Cardiac muscle cell (in vitro differentiated cells and primary cell): ENCODE data around the gene TP63. TPM values are rescaled to one million over a fixed set of nuclear protein-coding genes. Genes with fewer than 3 reads are reported as not detected.

Source experiments
- DNase-seq, 2 donors: peaks; one replicate each; pipeline versions ENCODE4 v3.0.0 to v3.0.0-alpha.2; 2010 to 2017; ENCODE audit warnings: low read depth in 1 of 2, low spot score in 1 of 2
- H3K27ac ChIP-seq: fragments of 200-600 bp; sonication (generic); 2 replicates; pipeline ENCODE4 v1.5.1; 2016
- H3K27me3 ChIP-seq: fragments of 200-600 bp; sonication (generic); 2 replicates; pipeline ENCODE4 v1.6.0; 2016; ENCODE audit warnings: control low read depth
- H3K36me3 ChIP-seq: fragments of 200-600 bp; sonication (generic); 2 replicates; pipeline ENCODE4 v1.5.1; 2016; ENCODE audit warnings: control low read depth
- H3K4me1 ChIP-seq: fragments of 200-600 bp; sonication (generic); 2 replicates; pipeline ENCODE4 v1.8.1; 2017; ENCODE audit warnings: low read depth, mild to moderate bottlenecking, mixed run types
- H3K4me3 ChIP-seq: fragments of 200-600 bp; sonication (generic); 2 replicates; pipeline ENCODE4 v1.5.1; 2016; ENCODE audit warnings: mild to moderate bottlenecking
- H3K9me3 ChIP-seq: fragments of 200-600 bp; sonication (generic); 2 replicates; pipeline ENCODE4 v1.5.1; 2017; ENCODE audit warnings: low read depth, mild to moderate bottlenecking, control low read depth
- polyA plus RNA-seq: library from polyadenylated mRNA; unstranded; fragments of >200 nt; fragmentation: Nextera tagmentation; extraction: Ambion mirVana; gene quantifications from 2 replicates; pipeline ENCODE4 v1.2.1, GENCODE V29; 2016
- total RNA-seq: library from RNA; depleted of rRNA; stranded (reverse); fragments of >200 nt; gene quantifications from 2 replicates; pipeline ENCODE4 v1.2.3, GENCODE V29; 2016
- TF ChIP-seq, protein P1 (sequence below): IDR thresholded peaks from 2 replicates; pipeline ENCODE4 v1.5.1; 2012; ENCODE audit warnings: low read depth, mild to moderate bottlenecking, low read length

Gene TP63
- total and polyA plus RNA-seq, 2 experiments from 2014 or later = not detected

DNA sequence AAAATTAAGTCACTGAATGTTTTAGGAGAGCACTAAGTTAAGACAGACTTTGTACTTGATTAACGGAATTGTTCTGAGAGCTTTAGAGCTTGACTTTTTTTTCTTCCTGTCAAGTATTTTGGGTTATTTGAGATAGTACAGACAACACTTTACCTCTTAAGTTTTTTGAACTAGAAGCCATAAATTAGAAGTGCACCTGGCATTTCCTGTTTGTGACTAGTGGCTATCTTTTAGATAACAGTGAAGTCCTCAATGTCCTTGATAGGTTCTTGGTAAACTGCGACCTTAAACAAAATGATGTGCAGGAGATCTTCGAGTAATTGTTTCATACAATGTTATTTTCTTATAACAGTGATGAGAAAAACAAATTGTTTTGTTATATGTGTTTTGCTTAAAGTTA is 213.9 kb downstream of the TP63 start:
- no peak for DNase-seq
- Histone ChIP-seq H3K9me3 (no peaks in the 10 kb centered on the region), H3K4me1 (peaks cover 7% of the 10 kb centered on the region), H3K4me3 (no peak overlapping the region), H3K27me3 (no peaks in the 10 kb centered on the region), H3K27ac (no peak overlapping the region), H3K36me3 (no peaks in the 10 kb centered on the region)
- TF ChIP-seq, protein P1, sequence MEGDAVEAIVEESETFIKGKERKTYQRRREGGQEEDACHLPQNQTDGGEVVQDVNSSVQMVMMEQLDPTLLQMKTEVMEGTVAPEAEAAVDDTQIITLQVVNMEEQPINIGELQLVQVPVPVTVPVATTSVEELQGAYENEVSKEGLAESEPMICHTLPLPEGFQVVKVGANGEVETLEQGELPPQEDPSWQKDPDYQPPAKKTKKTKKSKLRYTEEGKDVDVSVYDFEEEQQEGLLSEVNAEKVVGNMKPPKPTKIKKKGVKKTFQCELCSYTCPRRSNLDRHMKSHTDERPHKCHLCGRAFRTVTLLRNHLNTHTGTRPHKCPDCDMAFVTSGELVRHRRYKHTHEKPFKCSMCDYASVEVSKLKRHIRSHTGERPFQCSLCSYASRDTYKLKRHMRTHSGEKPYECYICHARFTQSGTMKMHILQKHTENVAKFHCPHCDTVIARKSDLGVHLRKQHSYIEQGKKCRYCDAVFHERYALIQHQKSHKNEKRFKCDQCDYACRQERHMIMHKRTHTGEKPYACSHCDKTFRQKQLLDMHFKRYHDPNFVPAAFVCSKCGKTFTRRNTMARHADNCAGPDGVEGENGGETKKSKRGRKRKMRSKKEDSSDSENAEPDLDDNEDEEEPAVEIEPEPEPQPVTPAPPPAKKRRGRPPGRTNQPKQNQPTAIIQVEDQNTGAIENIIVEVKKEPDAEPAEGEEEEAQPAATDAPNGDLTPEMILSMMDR = no peak

DNA sequence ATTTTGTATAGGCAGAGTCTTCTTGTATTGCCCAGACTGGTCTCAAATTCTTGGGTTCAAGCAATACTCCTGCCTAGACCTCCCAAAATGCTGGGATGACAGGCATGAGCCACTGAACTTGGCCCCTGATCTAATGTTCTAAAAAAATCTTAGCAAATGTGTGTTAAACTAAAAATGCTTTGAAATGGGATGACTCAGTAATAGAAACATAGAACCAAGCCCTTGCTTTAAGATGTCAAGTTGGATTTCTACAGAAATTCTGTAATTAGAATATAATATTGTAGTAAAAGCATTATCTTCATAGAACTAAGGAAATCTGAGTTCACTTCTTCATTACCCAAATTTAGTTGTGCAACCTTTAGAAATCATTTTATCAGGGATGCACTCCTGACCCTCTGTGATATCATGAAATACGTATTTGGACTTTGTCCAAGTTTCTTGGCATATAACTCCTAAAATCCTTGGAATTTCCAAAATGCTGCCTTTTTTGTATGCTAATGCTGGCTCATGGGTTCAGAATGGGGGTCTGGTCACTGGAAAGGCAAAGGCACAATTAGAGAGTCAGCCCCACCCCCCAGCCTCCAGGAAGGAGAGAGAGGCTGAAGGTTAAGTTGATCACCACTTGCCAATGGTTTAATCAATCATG is 217.3 kb downstream of the TP63 start:
- no peaks in the 10 kb centered on the region for H3K36me3 ChIP-seq
- no peaks in the 10 kb centered on the region for H3K27me3 ChIP-seq
- peak in 1 of 2 donors; percentile 42 for DNase-seq
- TF ChIP-seq, protein P1 = no peak
- H3K4me1 ChIP-seq = peaks cover 7% of the 10 kb centered on the region
- no peaks in the 10 kb centered on the region for H3K9me3 ChIP-seq
- no peak overlapping the region for H3K27ac ChIP-seq
- no peak overlapping the region for H3K4me3 ChIP-seq

DNA sequence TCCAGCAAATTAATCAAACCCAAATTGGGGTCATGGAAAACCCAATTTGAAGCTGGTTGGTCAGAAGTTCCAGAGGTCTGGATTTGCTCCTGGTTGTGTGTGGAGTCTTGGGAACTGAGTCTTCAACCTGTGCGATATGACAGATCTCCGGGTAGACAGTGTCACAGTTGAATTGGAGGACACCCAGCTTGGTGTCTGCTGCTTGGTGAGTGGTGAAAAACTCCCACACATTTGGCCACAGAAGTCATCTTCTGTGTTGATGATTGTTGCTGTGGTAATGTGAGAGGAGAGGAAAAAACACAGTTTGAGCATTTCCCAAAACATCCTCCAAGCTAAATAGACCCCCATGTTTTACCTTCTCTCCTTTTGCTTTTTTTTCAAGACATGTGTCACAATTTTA is 218.1 kb downstream of the TP63 start:
- Histone ChIP-seq H3K4me1 (peaks cover 7% of the 10 kb centered on the region), H3K27ac (no peak overlapping the region), H3K4me3 (no peak overlapping the region), H3K9me3 (no peaks in the 10 kb centered on the region), H3K27me3 (no peaks in the 10 kb centered on the region), H3K36me3 (no peaks in the 10 kb centered on the region)
- TF ChIP-seq, protein P1 = no peak
- no peak for DNase-seq

DNA sequence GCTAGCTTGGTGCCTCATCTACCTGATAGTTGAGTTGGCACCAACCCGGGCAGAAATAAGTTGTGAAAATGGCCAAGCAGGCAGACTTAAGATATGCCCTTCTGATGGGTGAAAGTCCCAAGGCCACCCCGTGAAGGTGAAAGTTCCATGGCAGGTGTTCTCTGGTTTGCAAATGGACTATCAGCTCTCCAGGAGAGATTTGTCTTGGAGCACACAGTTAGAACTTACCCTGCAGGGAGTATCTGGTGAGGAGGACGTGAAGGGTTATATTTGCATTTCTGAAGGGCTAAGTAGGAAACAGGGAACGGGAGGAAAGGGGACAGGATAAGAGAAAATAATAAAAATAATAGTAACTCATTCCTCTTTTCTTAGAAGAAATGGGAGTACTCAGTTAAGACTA is 220.5 kb downstream of the TP63 start:
- DNase-seq = no peak
- Histone ChIP-seq H3K27me3 (no peaks in the 10 kb centered on the region), H3K36me3 (no peaks in the 10 kb centered on the region), H3K9me3 (no peaks in the 10 kb centered on the region), H3K4me3 (no peak overlapping the region), H3K4me1 (no peaks in the 10 kb centered on the region), H3K27ac (no peak overlapping the region)
- TF ChIP-seq, protein P1 = no peak

DNA sequence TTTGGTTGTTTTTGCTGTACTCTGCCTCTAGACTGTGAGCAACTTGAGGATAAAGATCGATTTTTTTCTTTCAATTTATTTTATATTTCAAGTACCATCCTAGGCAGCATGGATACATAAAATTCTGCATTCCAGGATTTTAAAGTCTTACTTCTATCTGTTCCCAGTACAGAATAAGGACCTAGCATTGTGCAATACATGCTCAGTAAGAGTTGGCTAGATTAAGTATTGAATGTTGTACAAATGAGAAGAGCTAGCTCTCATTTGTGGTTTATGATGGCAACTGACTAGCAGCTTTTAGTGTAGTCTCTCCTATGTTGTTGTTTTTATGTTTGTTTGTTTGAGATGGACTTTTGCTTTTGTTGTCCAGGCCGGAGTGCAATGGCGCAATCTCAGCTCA is 222.7 kb downstream of the TP63 start:
- H3K27me3 ChIP-seq = no peaks in the 10 kb centered on the region
- H3K27ac ChIP-seq = no peak overlapping the region
- no peaks in the 10 kb centered on the region for H3K4me1 ChIP-seq
- TF ChIP-seq, protein P1 = no peak
- DNase-seq = peak in 1 of 2 donors; percentile 25
- no peaks in the 10 kb centered on the region for H3K9me3 ChIP-seq
- no peak overlapping the region for H3K4me3 ChIP-seq
- H3K36me3 ChIP-seq = no peaks in the 10 kb centered on the region
